ENCODE data around the gene HAAO. TPM values are rescaled to one million over a fixed set of nuclear protein-coding genes. Genes with fewer than 3 reads are reported as not detected.

Gene HAAO
- polyA plus RNA-seq, 3 donors = 10.5 to 29.6 (median 15.0) TPM

GRCh38 chr2:42742740-42743658 is 49.4 kb downstream of the HAAO start:
- H3K27ac ChIP-seq (ENCODE audit: low read depth in 1 of 2, low read length in 2 of 2) = no peak overlapping the region
- H3K27me3 ChIP-seq (ENCODE audit: control insufficient read depth in 2 of 2, insufficient read depth in 2 of 2, low read length in 2 of 2) = no peaks in the 10 kb centered on the region
- no peaks in the 10 kb centered on the region for H3K4me1 ChIP-seq (ENCODE audit: control insufficient read depth in 1 of 2, insufficient read depth in 2 of 2, low read length in 2 of 2)
- H3K9ac ChIP-seq (ENCODE audit: insufficient read depth, low read length, poor library complexity, severe bottlenecking) = no peak overlapping the region
- intact Hi-C loops (cut with micrococcal nuclease) = no loop called here
- DNase-seq = no peak
- no peaks in the 10 kb centered on the region for H3K79me2 ChIP-seq (ENCODE audit: insufficient read depth, low read length)
- H3K27ac Mint-ChIP-seq = peak overlapping the region in 1 of 7 donors; percentile 15
- TF ChIP-seq CTCF (IDR thresholded peaks at IDR 0.05) = no peak
- H3K9me3 ChIP-seq (replicated peaks in 1 of 2; ENCODE audit: control insufficient read depth in 1 of 2, insufficient read depth in 1 of 2, low read length in 2 of 2) = peaks cover 0 to 6% of the 10 kb centered on the region in 2 donors
- 94% methylated on average over 2 of the region's 2 CpGs for WGBS (ENCODE audit: insufficient coverage)
- no peak overlapping the region for H3K4me2 ChIP-seq (replicated peaks; ENCODE audit: extremely low read depth, low read length, poor library complexity, severe bottlenecking)
- peaks cover 5% of the 10 kb centered on the region for H3K4me1 Mint-ChIP-seq
- peaks cover 0 to 2% (median 0%) of the 10 kb centered on the region in 3 donors for H3K27me3 Mint-ChIP-seq (ENCODE audit: low read depth in 3 of 3)
- no peak overlapping the region for H3K4me3 Mint-ChIP-seq
- no peak overlapping the region for H3K4me3 ChIP-seq (replicated peaks in 1 of 3; ENCODE audit: low read depth in 2 of 3, low read length in 3 of 3)
- H2AFZ ChIP-seq (ENCODE audit: insufficient read depth, low read depth, low read length, poor library complexity, severe bottlenecking) = no peak overlapping the region
- peaks cover 3% of the 10 kb centered on the region in 2 donors for H3K36me3 Mint-ChIP-seq
- no peaks in the 10 kb centered on the region for H4K20me1 ChIP-seq (ENCODE audit: insufficient read depth, low read length)
- H3K9me3 Mint-ChIP-seq = peaks cover 6 to 11% (median 9%) of the 10 kb centered on the region in 7 donors
- no peaks in the 10 kb centered on the region for H3K36me3 ChIP-seq (replicated peaks in 1 of 2; ENCODE audit: control insufficient read depth in 1 of 2, insufficient read depth in 2 of 2, low read length in 2 of 2)

GRCh38 chr2:42741140-42741539 is 51.2 kb downstream of the HAAO start:
- Histone ChIP-seq H3K9me3 (replicated peaks in 1 of 2; ENCODE audit: control insufficient read depth in 1 of 2, insufficient read depth in 1 of 2, low read length in 2 of 2) (peaks cover 5 to 17% of the 10 kb centered on the region in 2 donors), H2AFZ (ENCODE audit: insufficient read depth, low read depth, low read length, poor library complexity, severe bottlenecking) (no peak overlapping the region), H3K9ac (ENCODE audit: insufficient read depth, low read length, poor library complexity, severe bottlenecking) (no peak overlapping the region), H3K36me3 (replicated peaks in 1 of 2; ENCODE audit: control insufficient read depth in 1 of 2, insufficient read depth in 2 of 2, low read length in 2 of 2) (no peaks in the 10 kb centered on the region), H4K20me1 (ENCODE audit: insufficient read depth, low read length) (no peaks in the 10 kb centered on the region), H3K4me3 (replicated peaks in 1 of 3; ENCODE audit: low read depth in 2 of 3, low read length in 3 of 3) (no peak overlapping the region), H3K4me1 (ENCODE audit: control insufficient read depth in 1 of 2, insufficient read depth in 2 of 2, low read length in 2 of 2) (peaks cover 4 to 7% of the 10 kb centered on the region in 2 donors), H3K4me2 (replicated peaks; ENCODE audit: extremely low read depth, low read length, poor library complexity, severe bottlenecking) (no peak overlapping the region), H3K27ac (ENCODE audit: low read depth in 1 of 2, low read length in 2 of 2) (no peak overlapping the region), H3K27me3 (ENCODE audit: control insufficient read depth in 2 of 2, insufficient read depth in 2 of 2, low read length in 2 of 2) (no peaks in the 10 kb centered on the region), H3K79me2 (ENCODE audit: insufficient read depth, low read length) (no peaks in the 10 kb centered on the region)
- Mint-ChIP-seq H3K36me3 (peaks cover 6 to 8% of the 10 kb centered on the region in 2 donors), H3K27ac (peak overlapping the region in 1 of 7 donors; percentile 38), H3K9me3 (peaks cover 11 to 18% (median 13%) of the 10 kb centered on the region in 7 donors), H3K4me3 (no peak overlapping the region), H3K4me1 (peaks cover 9% of the 10 kb centered on the region), H3K27me3 (ENCODE audit: low read depth in 3 of 3) (peaks cover 0 to 2% (median 1%) of the 10 kb centered on the region in 3 donors)
- DNase-seq = no peak
- intact Hi-C loops (cut with micrococcal nuclease) = no loop called here
- WGBS (ENCODE audit: insufficient coverage) = no CpG with 5 or more reads among the region's 3 CpGs
- no peak for TF ChIP-seq CTCF (IDR thresholded peaks at IDR 0.05)

Measured in CD14-positive monocyte (primary cell).